ENCODE measurements around the gene CYRIA.

CYRIA gene

DNA sequence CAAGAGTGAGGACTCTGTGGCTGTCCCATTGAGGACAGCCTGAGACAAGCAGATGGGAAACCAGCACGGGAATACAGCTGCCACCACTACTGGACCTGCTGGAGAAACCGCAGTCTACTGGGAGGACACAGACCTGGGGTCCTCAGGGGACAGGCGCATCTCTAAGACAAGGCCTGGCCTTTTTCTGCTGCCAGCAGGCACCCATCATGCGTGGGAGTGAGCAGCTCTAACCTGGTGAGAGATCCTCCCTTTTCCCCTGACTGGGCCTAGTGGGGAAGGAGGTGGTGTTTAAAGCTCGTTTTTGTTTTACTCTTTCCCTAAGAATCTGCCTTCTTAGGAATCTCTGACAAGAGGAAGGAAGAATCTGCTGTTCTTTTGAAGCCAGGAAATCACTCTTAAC lies 36.6 kb downstream of the CYRIA start:
- DNase-seq (ENCODE audit: low spot score): no peak

DNA sequence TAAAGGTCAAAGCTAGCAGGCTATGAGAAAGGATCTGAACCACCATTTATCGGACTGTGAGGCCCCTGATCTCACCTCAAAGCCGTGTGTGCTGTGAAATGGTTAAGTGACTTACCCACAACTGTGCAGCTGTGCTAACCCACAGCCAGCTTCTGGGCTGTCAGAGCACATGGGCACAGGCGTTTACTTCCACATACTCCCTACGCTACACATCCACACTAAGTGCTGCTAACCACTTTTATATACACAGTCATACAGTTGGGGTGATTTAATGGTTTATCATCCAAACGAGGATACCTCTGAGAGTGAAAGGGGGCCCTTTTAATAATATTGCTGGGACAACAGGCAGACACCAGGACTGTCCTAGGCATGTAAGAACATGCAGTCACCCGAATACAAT lies 37.3 kb downstream of the CYRIA start:
- DNase-seq (ENCODE audit: low spot score): no peak

DNA sequence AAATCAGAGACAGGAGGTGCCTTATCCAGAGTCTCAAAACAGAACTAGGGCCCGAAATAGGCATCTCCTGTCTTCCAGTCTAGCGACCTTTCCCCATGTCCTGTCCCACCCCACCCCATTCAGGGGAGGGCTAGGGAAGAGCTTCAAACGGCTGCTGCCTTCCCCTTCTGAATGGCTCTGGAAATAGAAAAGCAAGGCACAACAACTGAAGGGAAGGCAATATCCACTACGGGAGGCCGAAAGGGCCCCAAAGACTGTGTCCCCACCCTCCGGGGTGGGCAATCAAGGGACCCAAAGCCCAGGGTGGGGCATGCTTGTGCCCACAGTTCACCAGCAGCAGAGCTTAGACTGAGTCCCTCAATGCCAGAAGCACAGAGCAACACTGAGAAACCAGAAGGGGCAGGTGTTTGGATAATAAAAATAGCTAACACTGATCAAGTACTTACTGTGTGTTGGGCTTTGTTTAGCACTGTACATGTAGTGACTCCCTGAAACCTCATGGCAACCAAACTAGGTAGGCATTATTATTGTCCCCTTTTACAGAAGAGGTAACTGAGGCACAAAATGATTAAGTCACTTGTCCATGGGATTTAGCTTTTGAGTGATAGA lies 38.5 kb downstream of the CYRIA start:
- no peak for DNase-seq (ENCODE audit: low spot score)

DNA sequence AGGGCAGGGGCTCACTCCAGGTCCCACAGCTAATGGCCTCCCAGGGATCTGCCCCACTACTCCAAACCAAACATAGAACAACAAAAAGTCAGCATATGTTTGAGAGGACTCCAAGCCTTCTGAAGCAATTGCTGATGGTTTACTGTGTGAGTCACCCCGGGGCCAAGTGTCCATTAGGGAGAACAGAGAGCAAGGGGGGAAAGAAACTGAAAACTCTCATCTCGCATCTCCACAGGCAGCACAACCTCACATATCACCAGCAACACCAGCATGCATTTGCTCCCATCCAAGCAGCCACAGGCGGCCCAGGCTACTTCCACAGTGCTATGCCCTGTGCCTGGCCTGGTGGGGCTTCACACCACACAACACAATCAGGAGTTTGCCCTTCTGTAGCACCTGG lies 39.1 kb downstream of the CYRIA start:
- DNase-seq (ENCODE audit: low spot score): peak; percentile 39

DNA sequence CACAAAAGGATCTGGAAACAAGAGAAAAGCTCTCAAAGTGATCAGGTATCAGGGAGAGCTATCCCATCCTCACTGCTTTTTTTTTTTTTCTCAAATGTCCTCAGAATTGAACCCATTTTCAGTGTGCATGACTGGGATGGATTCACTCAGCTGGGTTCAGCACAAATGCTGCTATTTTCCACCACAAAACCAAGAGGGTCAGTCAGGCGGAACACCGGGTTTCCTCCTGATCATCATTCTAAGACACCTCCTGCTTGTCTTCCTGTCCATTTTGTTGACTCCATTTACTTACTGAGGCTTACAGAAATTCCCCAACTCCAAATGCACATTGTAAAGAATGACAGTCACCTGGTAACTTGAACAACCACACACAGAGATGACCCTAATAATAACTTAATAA lies 39.9 kb downstream of the CYRIA start:
- no peak for DNase-seq (ENCODE audit: low spot score)

DNA sequence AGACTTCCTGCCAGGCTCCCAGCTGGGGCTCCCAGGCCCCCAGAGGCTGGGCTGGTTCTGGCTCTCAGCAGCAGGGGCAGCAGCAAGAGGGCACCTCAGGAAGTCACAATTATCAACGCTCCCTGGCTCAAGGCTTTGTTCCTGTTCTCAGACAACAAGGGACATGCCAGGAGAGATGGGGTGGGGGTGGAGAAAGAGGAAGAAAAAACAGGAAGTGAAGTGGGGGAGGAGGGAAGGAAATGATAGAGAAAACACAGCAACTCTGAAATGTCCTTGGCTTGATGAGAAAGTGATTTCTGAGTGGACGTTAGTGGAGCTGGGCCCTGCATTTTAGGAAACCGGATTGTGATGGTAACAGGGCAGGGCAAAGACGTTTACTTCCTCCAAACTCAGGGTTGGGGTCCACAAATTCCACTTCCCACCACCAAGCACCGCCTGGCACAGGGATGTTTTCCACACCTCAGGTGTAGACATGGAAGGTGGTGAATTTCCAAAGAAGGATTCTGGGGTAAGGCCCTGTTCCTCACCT lies 40.4 kb downstream of the CYRIA start:
- no peak for DNase-seq (ENCODE audit: low spot score)

DNA sequence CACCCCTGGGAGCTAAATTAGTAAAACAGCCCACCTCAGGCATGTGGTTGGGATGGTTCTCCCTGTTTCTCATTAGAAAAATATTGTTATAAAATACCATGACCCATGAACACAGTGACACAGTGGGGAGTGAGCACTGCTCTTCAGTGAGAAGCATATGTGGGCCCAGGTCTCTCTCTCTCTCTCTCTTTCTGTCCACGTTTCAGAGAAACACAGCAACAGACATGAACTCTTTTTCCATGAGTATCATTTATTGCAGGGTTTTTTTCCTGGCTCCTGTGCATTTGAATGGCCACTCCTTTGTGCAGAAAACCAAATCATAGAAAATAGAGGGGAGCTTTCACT lies 41.2 kb downstream of the CYRIA start:
- DNase-seq (ENCODE audit: low spot score): no peak

DNA sequence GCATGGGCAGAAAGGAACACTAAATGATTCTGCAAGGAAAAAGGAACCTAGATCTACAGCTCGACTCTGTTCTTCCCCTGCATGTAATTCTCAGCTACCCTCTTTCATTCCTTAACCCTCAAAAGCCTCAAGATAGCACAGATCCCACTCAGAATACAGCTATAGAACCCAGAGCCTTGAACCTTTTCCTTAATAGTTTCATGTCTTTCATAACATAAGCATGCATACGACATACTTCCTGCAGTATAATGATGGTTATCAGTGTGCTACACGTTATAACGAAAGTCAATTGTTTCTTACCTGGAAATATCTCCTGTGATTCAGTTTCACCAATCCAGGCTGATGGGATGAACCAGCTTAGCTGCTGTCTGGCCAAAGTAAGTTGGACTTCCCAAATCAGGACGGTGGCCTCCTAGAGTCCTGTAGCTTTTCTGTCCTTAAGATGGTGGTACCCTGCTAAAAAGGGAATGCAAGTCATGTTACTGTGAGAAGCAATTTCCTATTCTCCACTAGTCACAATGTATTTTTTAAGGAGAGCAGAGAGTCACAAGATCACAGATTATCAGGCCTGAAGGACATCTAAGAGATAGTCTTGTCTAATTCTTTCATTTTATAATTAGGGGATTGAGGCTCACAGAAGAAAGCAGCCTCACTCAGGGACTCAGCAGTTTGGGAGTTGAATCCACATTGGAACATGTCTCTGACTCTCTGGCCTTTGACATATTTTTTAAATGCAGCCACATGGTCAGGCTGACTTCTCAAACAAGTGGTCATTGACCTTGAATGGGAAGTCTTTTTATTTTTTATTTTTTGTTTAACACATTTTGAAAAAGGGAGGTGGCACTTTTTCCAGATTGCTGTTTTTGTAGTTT lies 41.8 kb downstream of the CYRIA start:
- no peak for DNase-seq (ENCODE audit: low spot score)

DNA sequence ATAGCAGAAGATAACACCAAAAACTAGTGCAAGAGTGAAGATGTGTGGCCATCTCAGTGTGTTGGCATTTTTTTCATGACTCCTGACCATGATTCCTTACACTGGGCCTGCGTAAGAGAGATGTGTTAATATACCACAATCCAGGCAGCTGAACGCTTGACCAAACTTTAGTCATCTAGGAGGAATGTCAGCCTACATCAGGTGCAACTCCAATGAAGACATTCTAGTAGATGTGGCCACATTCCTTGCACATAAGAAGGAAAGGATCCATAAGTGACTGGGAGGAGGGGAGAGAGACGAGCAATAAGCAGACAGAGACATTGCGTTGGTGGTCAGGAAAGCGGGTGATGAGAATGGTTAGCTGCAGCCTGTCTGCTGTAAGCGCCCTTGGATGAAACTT lies 42.6 kb downstream of the CYRIA start:
- DNase-seq (ENCODE audit: low spot score): no peak

DNA sequence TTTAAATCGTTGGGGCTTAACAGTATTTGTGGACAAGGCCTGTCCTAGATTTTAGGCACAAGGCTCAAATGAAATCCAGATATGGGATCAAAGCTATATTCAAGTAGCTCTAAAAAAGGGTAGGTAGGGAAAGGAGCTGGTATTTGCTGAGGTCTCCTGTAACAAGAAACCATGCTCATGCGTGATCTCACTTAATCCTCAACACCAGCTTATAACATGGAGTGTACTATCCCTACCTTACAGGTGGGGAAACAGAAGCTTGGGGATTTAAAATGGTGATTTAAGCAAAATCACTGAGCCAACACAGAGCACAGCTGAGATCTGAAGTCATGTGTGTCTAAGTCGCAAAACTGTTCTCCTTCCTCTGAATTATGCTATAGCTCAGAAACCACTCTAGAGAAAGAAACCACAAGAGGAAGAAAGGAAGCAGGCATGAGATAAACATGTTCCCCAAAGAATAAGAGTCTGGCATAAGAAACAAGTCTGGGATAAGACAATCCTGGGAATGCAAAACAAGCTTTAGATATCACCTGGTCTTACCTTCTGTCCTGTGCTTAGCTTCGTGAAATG lies 43.1 kb downstream of the CYRIA start:
- no peak for DNase-seq (ENCODE audit: low spot score)

DNA sequence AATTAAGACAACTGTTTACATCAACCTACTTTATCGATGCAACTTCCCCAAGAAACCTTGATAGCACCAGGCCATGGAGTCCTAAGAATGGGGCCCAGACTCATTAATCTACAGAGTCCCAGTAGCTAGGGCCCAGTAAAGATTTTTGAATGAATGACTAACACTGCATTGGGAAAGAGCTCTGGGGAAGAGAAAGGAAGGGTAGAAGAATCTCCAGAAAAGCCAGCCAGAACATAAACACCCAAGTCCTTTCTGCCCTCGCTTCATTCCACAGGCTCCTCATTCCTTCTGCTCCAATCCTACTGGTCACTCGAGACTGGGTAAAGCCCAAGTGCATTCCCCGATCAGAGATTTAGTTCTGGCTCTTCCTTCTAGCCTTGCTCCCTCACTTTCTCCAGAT lies 44.3 kb downstream of the CYRIA start:
- DNase-seq (ENCODE audit: low spot score): no peak

DNA sequence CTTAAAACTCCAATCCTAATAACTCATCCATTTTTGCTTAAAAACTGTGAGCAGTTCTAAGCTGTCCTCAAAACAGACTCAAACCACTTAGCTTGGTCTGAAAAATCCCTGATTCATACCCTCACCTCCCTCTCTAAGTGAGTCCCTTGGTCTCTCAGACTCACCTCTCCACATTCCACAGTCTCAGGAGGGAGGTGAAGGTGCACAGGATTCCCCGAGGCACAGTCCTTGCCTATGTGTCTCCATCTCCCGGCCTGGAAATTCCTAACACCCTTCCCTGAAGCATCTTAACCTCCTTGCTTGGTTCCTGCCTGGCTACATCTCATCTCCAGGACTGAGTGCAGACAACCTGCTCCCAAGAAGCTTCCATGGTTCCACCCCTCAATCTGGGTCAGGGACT lies 45.0 kb downstream of the CYRIA start:
- DNase-seq (ENCODE audit: low spot score): no peak

DNA sequence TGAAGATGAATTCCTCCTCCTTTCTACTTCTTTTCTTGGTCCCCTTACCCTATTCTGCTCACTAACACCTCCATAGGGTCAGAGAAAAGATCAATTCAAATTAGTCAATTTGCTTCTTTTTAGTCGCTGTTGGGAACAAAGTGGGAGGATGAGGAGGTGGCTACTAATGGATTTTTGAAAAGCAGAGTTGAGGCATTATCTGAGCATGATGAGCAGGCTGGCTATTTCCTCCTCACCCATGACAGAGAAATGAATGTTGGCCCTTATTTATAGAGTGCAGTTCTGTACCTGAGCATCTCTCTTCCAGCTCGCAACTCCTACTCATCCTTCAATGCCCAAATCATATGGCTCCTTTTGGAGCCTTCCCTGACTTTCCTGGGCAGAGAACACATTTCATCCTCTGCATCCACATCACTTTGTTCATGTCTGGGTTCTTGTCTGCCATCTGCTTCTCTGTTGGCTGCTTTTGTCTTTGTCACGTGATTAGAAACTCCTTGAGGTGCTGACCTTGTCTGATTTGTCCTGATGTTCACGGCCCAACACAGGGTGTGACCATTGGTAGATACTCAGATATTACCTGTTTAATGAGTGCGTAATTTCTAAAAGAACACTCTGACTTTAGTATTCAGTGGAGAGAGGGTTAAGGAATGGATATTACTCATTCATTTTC lies 45.9 kb downstream of the CYRIA start:
- no peak for DNase-seq (ENCODE audit: low spot score)

DNA sequence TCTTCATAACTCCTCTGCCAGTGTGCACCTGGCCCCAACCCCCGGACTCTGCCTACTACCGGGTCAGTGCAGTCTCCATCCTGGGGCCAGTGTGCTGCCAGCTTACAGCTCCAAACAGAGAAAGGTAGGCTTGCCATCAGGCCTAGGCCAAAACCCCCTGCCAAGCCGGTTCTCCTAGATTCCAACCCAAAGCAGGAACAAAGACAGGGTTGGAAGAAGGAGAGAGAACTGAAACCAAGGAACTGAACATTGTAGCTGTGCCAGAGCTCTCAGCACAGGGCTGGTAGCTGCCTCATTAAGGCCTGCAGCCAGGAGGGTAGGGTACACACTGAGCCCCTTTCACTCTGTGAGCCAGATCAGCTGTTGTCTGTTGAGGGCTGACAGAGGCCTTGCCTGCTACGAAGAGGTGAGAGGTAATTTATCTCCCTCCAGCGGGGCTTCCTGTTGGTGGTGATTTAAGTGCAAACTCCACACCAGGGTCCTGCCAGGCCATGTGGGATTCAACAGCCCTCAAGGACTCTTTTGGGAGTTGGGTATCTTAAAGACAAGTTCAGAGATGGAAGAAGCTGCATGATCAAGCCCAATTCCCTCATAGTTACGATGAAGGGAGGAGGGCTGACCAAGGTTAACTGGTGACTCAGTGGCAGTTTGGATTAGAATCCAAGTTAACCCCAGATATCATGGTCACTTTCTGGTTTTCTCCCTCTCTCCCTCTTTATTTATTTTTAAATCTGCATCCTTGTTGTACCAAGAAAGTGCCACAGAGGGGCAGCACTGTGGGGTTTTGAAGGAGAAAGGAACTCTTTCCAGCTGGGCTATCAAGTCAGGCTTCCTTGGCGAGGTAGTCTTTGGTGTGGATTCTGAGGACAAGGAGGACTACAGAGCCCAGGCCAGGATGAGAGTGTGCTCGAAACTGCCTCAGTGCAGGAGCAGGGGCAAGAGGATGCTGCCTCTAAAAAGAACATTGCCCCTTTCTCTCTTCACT lies 48.1 kb downstream of the CYRIA start:
- DNase-seq (ENCODE audit: low spot score): peak; percentile 43
